Mucosa of rectum (tissue), 2 donors: ENCODE data around the gene C16orf86.

Experiments used
- H3K27ac ChIP-seq, 2 donors: one replicate each; pipeline ENCODE4 v1.7.0; 2013; ENCODE audit warnings: inconsistent platforms in 2 of 2, low read depth in 2 of 2, low read length in 2 of 2
- H3K27me3 ChIP-seq, 2 donors: one replicate each; pipeline ENCODE4 v1.7.0; 2013; ENCODE audit warnings: low read length in 2 of 2; ENCODE audit not compliant: control insufficient read depth in 2 of 2, insufficient read depth in 2 of 2
- H3K36me3 ChIP-seq, 2 donors: one replicate each; pipeline ENCODE4 v1.7.0; 2013; ENCODE audit warnings: low read length in 2 of 2; ENCODE audit not compliant: control insufficient read depth in 2 of 2, insufficient read depth in 2 of 2
- H3K4me1 ChIP-seq, 2 donors: one replicate each; pipeline ENCODE4 v1.7.0; 2013; ENCODE audit warnings: low read length in 2 of 2, mild to moderate bottlenecking in 1 of 2; ENCODE audit not compliant: control insufficient read depth in 2 of 2, insufficient read depth in 2 of 2
- H3K4me3 ChIP-seq, 2 donors: one replicate each; pipeline ENCODE4 v1.7.0; 2013; ENCODE audit warnings: low read length in 2 of 2
- H3K9ac ChIP-seq, 2 donors: one replicate each; pipeline ENCODE4 v1.7.0; 2013; ENCODE audit warnings: low read length in 2 of 2, low read depth in 1 of 2, mild to moderate bottlenecking in 1 of 2
- H3K9me3 ChIP-seq, 2 donors: one replicate each; pipeline ENCODE4 v1.7.0; 2013; ENCODE audit warnings: low read length in 2 of 2; ENCODE audit not compliant: control insufficient read depth in 2 of 2
- donor health status: healthy.
- donor health status: Normal muscosa, but diverticular disease.

C16orf86 gene

DNA sequence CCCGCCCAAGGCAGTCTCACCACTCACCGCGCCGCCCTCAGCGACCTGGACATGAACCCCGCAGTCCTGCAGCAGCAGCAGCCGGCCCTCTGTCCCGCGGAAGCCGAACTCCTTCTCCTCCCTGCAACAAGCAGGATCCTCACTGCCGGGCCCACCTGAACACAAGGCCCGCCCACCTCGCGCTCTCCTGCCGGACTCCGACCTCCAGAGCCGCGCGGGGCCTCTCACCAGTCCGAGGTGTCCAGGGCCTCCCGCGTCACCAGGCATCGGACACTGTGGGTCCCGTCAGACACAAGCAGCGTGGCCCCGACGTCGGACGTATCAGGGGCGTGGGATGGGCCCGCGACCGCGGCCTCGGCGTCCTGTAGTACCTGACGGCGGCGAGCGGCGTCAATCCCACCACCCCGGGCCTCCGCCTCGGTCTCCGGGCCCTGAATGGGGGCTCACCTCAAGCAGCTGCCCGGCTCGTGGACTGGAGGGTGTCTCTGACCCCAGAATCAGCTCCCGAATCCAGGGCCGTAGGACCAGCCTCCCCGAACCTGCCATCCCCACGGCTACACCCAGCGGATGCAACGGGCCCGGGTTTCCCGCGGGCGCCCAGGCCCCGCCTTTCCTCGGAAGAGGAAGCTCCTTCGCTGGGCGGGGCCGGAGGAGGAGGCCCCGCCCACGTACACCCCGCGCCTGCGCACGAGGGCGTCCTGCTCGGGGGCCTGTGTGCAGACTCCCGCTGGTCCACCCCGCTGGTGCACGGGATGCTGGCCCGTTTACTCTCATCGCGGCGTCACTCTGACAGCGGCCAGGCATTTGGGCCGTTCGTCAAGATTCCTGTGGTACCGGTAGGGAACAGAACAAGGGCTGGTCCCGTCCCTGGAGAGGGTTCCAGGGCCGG lies 6.7 kb upstream of the C16orf86 start, which contains the start of gene ACD:
Gene ACD (minus strand): TSS at position 586 of the 889 bp plus-strand sequence. CDS start 40 bp downstream, at position 546.
- peak within 1 kb of the TSS; percentile 98 to 99 for H3K27ac ChIP-seq
- H3K9me3 ChIP-seq: no peaks in the 10 kb centered on the region
- H3K36me3 ChIP-seq: peaks cover 4% of the 10 kb centered on the region in 2 donors
- peaks cover 16 to 20% of the 10 kb centered on the region in 2 donors for H3K4me1 ChIP-seq
- peaks cover 4 to 8% of the 10 kb centered on the region in 2 donors for H3K27me3 ChIP-seq
- peak within 1 kb of the TSS; percentile 88 to 95 for H3K9ac ChIP-seq
- H3K4me3 ChIP-seq: peak within 1 kb of the TSS; percentile 97 to 99

DNA sequence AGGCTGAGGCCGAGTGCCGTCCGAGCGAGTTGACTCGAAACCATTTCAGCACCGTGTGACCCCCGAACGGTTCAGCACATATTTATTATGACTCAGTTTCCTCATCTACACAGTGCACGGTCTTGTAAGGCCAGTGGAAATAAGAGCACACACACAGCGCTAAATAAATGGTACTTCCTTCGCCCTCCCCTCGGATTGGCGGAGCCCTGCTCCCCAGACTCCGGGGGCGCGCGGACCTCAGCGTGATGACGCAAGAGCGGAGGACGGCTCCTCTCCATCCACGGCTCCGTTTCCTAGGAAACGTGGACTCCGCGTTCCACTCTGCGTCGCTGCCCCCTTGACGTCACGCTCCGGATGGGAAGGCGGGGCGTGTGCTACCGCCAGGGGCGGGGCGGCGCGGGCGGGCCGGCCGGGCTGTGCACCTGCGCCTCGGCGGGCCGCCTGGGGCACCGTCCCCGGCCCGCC lies 6.0 kb upstream of the C16orf86 start, which contains the start of gene PARD6A:
Gene PARD6A (plus strand): TSS at position 397 of the 465 bp plus-strand sequence. CDS start 79 bp downstream, outside the sequence.
- Histone ChIP-seq H3K27ac (peak within 1 kb of the TSS; percentile 98 to 99), H3K9ac (peak within 1 kb of the TSS; percentile 88 to 95), H3K27me3 (peaks cover 0 to 2% of the 10 kb centered on the region in 2 donors), H3K4me1 (peaks cover 18 to 20% of the 10 kb centered on the region in 2 donors), H3K9me3 (no peaks in the 10 kb centered on the region), H3K36me3 (peaks cover 4% of the 10 kb centered on the region in 2 donors), H3K4me3 (peak within 1 kb of the TSS; percentile 97 to 99)

DNA sequence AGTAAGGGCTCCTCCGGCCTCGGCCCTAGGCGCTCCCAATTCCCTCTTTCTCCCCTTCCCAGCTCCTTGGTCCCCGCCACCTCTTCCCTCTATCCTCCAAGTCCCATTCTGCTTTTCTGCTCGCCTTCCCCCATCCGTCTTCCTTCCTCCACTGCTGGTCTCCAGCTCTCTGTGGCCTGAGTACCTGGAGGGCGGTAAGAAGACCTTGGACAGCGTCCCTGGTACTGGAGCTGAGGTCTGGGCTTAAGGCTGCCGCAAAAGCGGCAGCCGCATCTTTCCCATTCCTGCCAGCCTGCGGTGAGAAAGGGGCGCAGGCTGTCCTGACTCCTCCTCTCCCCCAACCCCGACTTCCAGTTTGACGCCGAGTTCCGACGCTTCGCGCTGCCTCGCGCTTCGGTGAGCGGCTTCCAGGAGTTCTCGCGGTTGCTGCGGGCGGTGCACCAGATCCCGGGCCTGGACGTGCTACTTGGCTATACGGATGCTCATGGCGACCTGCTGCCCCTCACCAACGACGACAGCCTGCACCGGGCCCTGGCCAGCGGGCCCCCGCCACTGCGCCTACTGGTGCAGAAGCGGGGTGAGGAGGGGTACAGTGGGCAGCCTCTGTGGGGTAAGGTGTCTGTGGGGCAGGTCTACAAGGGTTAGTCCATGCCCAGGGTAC lies 5.4 kb upstream of the C16orf86 start:
- Histone ChIP-seq H3K9me3 (no peaks in the 10 kb centered on the region), H3K4me1 (peaks cover 22 to 25% of the 10 kb centered on the region in 2 donors), H3K27ac (peak overlapping the region; percentile 15 to 99), H3K9ac (peak overlapping the region; percentile 68 to 88), H3K27me3 (no peaks in the 10 kb centered on the region), H3K4me3 (peak overlapping the region; percentile 97 to 99), H3K36me3 (peaks cover 4% of the 10 kb centered on the region in 2 donors)

DNA sequence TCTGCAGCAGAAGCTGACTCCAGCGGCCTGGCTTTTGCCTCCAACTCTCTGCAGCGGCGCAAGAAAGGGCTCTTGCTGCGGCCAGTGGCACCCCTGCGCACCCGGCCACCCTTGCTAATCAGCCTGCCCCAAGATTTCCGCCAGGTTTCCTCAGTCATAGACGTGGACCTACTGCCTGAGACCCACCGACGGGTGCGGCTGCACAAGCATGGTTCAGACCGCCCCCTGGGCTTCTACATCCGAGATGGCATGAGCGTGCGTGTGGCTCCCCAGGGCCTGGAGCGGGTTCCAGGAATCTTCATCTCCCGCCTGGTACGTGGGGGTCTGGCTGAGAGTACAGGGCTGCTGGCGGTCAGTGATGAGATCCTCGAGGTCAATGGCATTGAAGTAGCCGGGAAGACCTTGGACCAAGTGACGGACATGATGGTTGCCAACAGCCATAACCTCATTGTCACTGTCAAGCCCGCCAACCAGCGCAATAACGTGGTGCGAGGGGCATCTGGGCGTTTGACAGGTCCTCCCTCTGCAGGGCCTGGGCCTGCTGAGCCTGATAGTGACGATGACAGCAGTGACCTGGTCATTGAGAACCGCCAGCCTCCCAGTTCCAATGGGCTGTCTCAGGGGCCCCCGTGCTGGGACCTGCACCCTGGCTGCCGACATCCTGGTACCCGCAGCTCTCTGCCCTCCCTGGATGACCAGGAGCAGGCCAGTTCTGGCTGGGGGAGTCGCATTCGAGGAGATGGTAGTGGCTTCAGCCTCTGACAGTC lies 4.5 kb upstream of the C16orf86 start:
- Histone ChIP-seq H3K9ac (no peak overlapping the region), H3K9me3 (no peaks in the 10 kb centered on the region), H3K4me1 (peaks cover 24 to 27% of the 10 kb centered on the region in 2 donors), H3K27me3 (no peaks in the 10 kb centered on the region), H3K4me3 (peak overlapping the region in 1 of 2 donors; percentile 99), H3K36me3 (peaks cover 2 to 4% of the 10 kb centered on the region in 2 donors), H3K27ac (no peak overlapping the region)

DNA sequence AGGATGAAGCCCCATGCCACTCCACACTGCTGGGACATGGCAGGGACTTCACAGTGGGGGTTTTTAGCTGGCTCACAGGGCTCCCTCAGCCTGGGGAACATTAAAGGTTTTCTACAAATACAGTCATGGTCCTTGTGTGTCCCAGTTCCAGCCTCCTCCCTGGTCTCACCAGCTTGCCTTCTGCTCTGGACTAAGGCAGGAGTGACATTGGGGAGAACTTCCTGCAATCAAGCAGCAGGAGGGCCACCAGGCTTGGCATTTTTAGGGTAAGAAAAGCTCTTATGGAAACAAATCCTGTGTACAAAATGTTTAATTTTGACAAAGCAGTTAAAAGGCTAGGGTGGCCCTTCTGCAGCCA lies 4.0 kb upstream of the C16orf86 start:
- Histone ChIP-seq H3K27ac (no peak overlapping the region), H3K27me3 (no peaks in the 10 kb centered on the region), H3K4me1 (peaks cover 30 to 33% of the 10 kb centered on the region in 2 donors), H3K36me3 (peaks cover 0 to 2% of the 10 kb centered on the region in 2 donors), H3K4me3 (no peak overlapping the region), H3K9me3 (no peaks in the 10 kb centered on the region), H3K9ac (no peak overlapping the region)

DNA sequence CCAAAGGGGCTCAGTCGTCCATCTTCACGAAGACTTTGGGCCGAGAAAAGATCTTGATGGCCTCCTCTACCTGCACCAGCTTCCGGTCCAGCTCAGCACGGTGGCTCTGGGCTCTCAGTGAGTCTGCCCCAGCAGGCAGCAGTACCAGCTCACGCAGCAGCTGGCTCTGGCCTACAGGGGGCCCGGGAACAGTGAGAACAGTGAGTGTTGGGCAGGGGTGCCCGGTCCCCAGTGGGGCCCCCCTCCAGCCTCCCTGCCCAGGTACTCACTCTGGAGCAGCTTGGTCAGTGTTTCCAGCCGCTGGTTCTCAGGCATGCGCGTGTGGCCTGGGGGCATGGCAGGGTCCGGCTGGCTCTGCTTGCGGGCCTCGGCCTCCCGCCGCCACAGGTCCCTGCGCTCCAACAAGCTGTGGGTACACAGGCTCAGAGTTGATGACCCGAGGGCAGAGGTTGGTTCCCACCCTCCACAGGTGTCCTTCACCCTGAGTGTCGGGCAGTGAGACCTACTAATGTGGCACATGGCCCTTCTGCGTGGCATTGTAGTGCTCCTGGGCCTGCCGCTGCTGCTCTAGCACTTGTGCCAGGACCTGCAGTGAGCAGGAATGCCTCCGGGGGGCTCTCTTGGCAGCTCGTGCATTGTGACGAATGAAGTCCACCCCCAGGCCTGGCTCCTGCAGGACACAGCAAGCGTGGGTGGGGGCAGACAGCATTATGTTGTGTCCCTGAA lies 3.3 kb upstream of the C16orf86 start:
- H3K9me3 ChIP-seq: no peaks in the 10 kb centered on the region
- H3K27ac ChIP-seq: no peak overlapping the region
- H3K4me1 ChIP-seq: peaks cover 37 to 39% of the 10 kb centered on the region in 2 donors
- no peaks in the 10 kb centered on the region for H3K36me3 ChIP-seq
- no peaks in the 10 kb centered on the region for H3K27me3 ChIP-seq
- no peak overlapping the region for H3K4me3 ChIP-seq
- H3K9ac ChIP-seq: no peak overlapping the region

DNA sequence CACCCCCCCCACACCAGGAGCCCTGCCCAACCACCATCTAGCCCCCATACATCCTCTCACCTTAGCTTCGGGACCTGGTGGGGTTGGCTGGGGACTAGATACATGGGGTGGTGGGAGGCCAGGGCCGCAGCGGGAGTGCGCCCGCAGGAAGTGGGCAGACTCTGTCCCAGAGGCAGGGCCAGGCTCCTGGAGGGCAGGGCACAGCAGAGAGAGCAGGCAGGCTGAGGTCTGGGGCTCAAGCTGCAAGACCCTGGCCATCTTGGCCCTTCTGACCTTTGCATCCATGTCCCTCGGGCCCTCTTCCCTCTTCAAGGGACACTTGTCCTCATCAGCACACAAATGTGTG lies 2.8 kb upstream of the C16orf86 start:
- no peaks in the 10 kb centered on the region for H3K9me3 ChIP-seq
- H3K36me3 ChIP-seq: no peaks in the 10 kb centered on the region
- H3K4me1 ChIP-seq: peaks cover 38 to 41% of the 10 kb centered on the region in 2 donors
- H3K27me3 ChIP-seq: no peaks in the 10 kb centered on the region
- no peak overlapping the region for H3K9ac ChIP-seq
- H3K4me3 ChIP-seq: no peak overlapping the region
- no peak overlapping the region for H3K27ac ChIP-seq

DNA sequence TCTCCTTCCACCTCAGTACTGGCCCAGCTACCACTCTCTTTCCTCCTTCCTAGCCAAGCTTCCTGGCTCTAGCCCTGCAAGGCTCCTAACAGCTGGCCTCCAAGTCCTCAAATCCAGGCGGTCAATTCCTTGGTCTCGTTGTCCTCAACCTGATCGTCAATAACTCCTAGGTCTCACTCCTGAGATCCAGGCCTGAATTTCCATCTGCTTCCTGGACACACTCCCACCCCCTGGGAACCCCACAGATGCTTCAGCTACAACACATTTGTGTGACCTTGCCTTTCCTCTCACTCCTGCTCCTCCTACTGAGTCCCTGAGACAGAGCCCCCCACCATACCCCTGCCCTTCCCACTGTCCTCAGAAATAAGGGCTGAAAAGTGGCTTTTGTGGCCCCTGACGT lies 2.4 kb upstream of the C16orf86 start:
- H3K9ac ChIP-seq: no peak overlapping the region
- H3K9me3 ChIP-seq: no peaks in the 10 kb centered on the region
- H3K4me3 ChIP-seq: no peak overlapping the region
- peaks cover 35 to 39% of the 10 kb centered on the region in 2 donors for H3K4me1 ChIP-seq
- no peak overlapping the region for H3K27ac ChIP-seq
- H3K36me3 ChIP-seq: no peaks in the 10 kb centered on the region
- no peaks in the 10 kb centered on the region for H3K27me3 ChIP-seq

DNA sequence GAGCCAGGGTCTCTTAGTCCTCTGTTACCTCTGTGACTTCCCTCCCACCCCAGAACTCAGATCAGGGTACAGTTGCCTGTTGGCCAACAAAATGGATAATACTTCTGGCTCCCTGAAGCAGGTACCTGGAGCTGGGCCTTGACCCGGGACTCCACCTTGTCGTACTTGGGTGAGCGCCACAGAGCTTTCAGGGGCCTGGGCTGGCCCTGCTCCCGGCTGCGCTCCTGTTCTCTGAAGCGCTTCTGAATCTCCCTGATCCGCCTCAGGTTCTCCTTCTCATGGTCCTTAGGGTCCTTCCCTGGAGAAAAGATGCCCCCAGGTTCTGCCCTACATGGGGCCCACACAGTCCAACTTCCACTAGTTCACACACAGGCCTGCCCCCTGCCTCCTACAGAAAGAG lies 1.7 kb upstream of the C16orf86 start:
- Histone ChIP-seq H3K4me3 (no peak overlapping the region), H3K27ac (no peak overlapping the region), H3K4me1 (peaks cover 31 to 33% of the 10 kb centered on the region in 2 donors), H3K36me3 (no peaks in the 10 kb centered on the region), H3K9me3 (no peaks in the 10 kb centered on the region), H3K9ac (no peak overlapping the region), H3K27me3 (no peaks in the 10 kb centered on the region)
